ENCODE results near the gene TFIP11. TPM values are rescaled to one million over a fixed set of nuclear protein-coding genes. Genes with fewer than 3 reads are reported as not detected.

Gene TFIP11
- total and polyA plus RNA-seq, 3 donors from 2014 or later, result 44.3 to 100 (median 51.3) TPM

DNA sequence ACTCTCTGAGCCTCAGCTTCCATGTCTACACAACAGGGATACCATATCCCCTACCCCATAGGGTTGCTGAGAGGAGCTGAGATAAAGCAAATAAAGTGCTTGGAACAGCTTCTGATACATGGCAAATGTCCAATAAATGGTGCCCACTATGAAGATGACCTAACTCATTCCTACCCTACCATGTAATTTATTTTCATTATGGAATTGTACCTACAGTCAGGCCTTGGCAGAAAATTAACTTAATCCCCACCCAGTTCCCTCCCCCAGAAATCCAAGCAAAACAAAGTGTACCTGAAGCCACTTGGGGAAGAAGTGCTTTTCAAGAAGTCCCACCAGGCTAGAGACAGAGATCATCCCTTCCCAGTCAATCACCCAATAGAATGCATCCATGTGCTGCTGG is 17.8 kb downstream of the TFIP11 start:
- no peak overlapping the region for H3K27ac ChIP-seq
- intact Hi-C loops (cut with DNase I; ENCODE audit: low total_unique reads), result no loop called here
- no peaks in the 10 kb centered on the region for H3K27me3 ChIP-seq
- H3K4me1 ChIP-seq, result peaks cover 7% of the 10 kb centered on the region
- no peak overlapping the region for H3K4me3 ChIP-seq
- no peak for DNase-seq
- H3K9me3 ChIP-seq, result no peaks in the 10 kb centered on the region
- TF ChIP-seq, protein P1, sequence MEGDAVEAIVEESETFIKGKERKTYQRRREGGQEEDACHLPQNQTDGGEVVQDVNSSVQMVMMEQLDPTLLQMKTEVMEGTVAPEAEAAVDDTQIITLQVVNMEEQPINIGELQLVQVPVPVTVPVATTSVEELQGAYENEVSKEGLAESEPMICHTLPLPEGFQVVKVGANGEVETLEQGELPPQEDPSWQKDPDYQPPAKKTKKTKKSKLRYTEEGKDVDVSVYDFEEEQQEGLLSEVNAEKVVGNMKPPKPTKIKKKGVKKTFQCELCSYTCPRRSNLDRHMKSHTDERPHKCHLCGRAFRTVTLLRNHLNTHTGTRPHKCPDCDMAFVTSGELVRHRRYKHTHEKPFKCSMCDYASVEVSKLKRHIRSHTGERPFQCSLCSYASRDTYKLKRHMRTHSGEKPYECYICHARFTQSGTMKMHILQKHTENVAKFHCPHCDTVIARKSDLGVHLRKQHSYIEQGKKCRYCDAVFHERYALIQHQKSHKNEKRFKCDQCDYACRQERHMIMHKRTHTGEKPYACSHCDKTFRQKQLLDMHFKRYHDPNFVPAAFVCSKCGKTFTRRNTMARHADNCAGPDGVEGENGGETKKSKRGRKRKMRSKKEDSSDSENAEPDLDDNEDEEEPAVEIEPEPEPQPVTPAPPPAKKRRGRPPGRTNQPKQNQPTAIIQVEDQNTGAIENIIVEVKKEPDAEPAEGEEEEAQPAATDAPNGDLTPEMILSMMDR (IDR thresholded peaks at IDR 0.05), result no peak
- no peak for TF ChIP-seq POLR2A (IDR thresholded peaks at IDR 0.05)
- no peaks in the 10 kb centered on the region for H3K36me3 ChIP-seq (ENCODE audit: low read depth, missing control alignments)

DNA sequence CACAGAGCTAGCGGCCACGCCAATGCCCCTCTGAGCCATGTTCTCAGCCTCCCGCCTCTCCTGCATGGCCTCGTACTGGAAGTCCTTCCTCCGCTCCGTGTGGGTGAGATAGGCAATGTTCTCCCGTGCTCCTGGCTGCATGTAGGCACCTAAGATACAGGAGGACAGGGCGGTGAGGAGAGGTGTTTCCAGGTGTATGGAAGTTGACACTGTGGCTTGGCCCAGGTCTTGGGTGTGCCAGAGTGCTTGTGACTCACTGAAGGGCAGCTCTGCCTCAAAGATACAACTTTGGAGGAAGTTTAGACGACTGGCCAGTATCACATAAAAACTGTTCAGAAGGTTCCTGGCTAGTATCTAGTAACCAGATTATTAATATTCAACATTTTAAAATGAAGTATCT is 20.1 kb downstream of the TFIP11 start:
- TF ChIP-seq, protein P1 (IDR thresholded peaks at IDR 0.05), result no peak
- TF ChIP-seq POLR2A (IDR thresholded peaks at IDR 0.05), result no peak
- WGBS, 2 donors, result 90% methylated on average over 9 of the region's 9 CpGs
- Histone ChIP-seq H3K9me3 (no peaks in the 10 kb centered on the region), H3K4me1 (peaks cover 7% of the 10 kb centered on the region), H3K4me3 (no peak overlapping the region), H3K27me3 (no peaks in the 10 kb centered on the region), H3K27ac (peak overlapping the region in 1 of 2 donors; percentile 42), H3K36me3 (ENCODE audit: low read depth, missing control alignments) (no peaks in the 10 kb centered on the region)
- intact Hi-C loops (cut with DNase I; ENCODE audit: low total_unique reads), result no loop called here
- DNase-seq, result no peak

DNA sequence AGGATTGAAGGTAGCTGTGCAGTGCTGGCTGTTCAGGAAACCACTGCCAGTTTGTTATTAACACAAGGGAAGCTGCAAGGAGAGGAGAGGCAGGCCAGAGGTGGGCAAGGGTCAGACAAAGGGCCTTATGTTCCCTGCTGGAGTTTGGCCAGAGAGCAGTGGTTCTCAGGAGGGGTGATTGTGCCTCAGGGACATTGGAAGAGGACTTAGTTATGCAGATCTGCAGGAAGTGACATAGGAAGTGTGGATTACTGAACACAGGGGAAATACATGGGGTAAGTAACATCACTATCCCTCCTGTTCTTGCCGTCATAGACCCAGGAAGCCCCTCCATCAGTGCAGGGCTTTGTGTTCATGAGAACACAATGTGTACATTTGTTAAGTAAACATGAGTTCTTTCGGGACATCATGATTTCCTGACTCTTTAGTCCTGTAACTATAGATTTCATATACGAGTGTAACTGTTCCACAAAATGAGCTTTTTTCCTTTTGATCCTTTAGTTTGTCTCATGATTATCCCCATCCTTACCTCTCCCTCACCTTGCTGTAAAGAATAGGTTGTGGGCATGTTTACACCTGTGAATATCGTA is 22.7 kb downstream of the TFIP11 start:
- Histone ChIP-seq H3K4me1 (peaks cover 12% of the 10 kb centered on the region), H3K36me3 (ENCODE audit: low read depth, missing control alignments) (no peaks in the 10 kb centered on the region), H3K27me3 (no peaks in the 10 kb centered on the region), H3K4me3 (no peak overlapping the region), H3K9me3 (no peaks in the 10 kb centered on the region), H3K27ac (no peak overlapping the region)
- WGBS, 2 donors, result 83 to 90% methylated on average over 4 of the region's 4 CpGs
- intact Hi-C loops (cut with DNase I; ENCODE audit: low total_unique reads), result no loop called here
- TF ChIP-seq POLR2A (IDR thresholded peaks at IDR 0.05), result no peak
- TF ChIP-seq, protein P1 (IDR thresholded peaks at IDR 0.05), result no peak
- DNase-seq, result no peak

DNA sequence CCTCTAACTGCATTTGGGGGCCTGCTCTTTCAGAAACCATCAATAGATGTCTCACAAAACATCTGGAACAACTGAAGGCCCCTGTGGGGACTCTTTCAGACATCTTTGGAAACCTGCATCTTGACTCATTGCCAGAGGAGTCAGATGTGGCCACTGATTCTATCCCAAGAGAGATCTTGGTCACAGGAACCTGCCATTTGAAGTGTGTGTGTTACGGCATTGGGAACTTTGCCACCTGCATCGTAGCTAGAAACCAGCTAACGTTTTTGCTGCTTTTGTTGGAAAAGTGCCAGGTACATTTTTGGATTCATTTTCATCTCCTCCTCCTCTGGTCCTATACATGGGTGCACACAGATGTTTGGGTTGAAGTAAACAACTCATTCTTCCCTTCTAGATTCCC is 24.3 kb downstream of the TFIP11 start:
- Histone ChIP-seq H3K36me3 (ENCODE audit: low read depth, missing control alignments) (no peaks in the 10 kb centered on the region), H3K4me1 (peaks cover 12% of the 10 kb centered on the region), H3K9me3 (no peaks in the 10 kb centered on the region), H3K27ac (no peak overlapping the region), H3K27me3 (no peaks in the 10 kb centered on the region), H3K4me3 (no peak overlapping the region)
- intact Hi-C loops (cut with DNase I; ENCODE audit: low total_unique reads), result no loop called here
- 40 to 53% methylated on average over 3 of the region's 3 CpGs for WGBS, 2 donors
- no peak for DNase-seq
- TF ChIP-seq, protein P1 (IDR thresholded peaks at IDR 0.05), result no peak
- no peak for TF ChIP-seq POLR2A (IDR thresholded peaks at IDR 0.05)

DNA sequence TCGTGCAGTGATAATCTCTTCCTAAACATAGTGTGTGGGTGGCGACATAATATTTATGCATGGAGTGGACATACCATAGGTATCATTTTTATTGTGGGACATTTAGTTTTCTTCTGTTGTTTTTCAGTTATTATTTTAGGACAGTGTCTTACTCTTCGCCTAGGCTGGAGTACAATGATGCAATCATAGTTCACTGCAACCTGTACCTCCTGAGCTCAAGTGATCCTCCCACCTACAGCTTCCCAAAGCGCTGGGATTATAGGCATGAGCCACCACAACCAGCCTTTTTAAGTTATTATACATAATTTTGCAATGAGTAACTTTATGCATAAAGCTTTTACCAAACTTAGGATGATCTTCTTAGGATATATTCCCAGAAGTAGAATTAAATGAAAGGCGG is 25.9 kb downstream of the TFIP11 start:
- no peak overlapping the region for H3K4me3 ChIP-seq
- intact Hi-C loops (cut with DNase I; ENCODE audit: low total_unique reads), result no loop called here
- H3K36me3 ChIP-seq (ENCODE audit: low read depth, missing control alignments), result no peaks in the 10 kb centered on the region
- H3K4me1 ChIP-seq, result peaks cover 28% of the 10 kb centered on the region
- WGBS, 2 donors, result 72 to 82% methylated on average over 5 of the region's 5 CpGs
- no peaks in the 10 kb centered on the region for H3K27me3 ChIP-seq
- no peak overlapping the region for H3K27ac ChIP-seq
- H3K9me3 ChIP-seq, result no peaks in the 10 kb centered on the region
- no peak for DNase-seq
- TF ChIP-seq, protein P1 (IDR thresholded peaks at IDR 0.05), result no peak
- TF ChIP-seq POLR2A (IDR thresholded peaks at IDR 0.05), result no peak

Measured in testis (tissue), 3 donors.